HEK293 (cell line): ENCODE results near the gene SLC2A4.

Experiments used
- CTCF ChIA-PET: fragments of 350-600 bp; formaldehyde crosslinking; extraction: SDS; loops from one replicate; lab custom pipeline; 2021; ENCODE audit warnings: antibody characterized with exemption; lab: Yijun Ruan, JAX
- POLR2A ChIA-PET: fragments of 300-600 bp; formaldehyde crosslinking; extraction: SDS; loops from one replicate; lab custom pipeline; 2020; ENCODE audit warnings: antibody characterized with exemption, inconsistent platforms; lab: Yijun Ruan, JAX
- H3K27ac ChIP-seq: fragments of 200-500 bp; sonication (Bioruptor generic); 2 replicates; pipeline ENCODE4 v1.5.1; 2014; ENCODE audit warnings: low read depth, low read length, control low read depth, inconsistent platforms; ENCODE audit errors: extremely low read depth
- H3K36me3 ChIP-seq, 2 experiments: fragments of 200-500 bp in 1 of 2; sonication (Bioruptor generic) in 1 of 2; 1 replicate in 1 of 2; 2 replicates in 1 of 2; pipeline ENCODE4 v1.5.1; 2014 to 2017; ENCODE audit warnings: inconsistent platforms in 2 of 2, low read length in 2 of 2; ENCODE audit not compliant: control insufficient read depth in 2 of 2, insufficient read depth in 1 of 2
- H3K4me1 ChIP-seq: fragments of 200-500 bp; sonication (Bioruptor generic); 2 replicates; pipeline ENCODE4 v1.5.1; 2014; ENCODE audit warnings: mild to moderate bottlenecking, low read length, inconsistent platforms; ENCODE audit not compliant: control insufficient read depth, insufficient read depth
- H3K4me3 ChIP-seq: 2 replicates; pipeline ENCODE4 v1.5.1; 2011; ENCODE audit warnings: low read depth, mild to moderate bottlenecking, control low read depth, low read length, moderate library complexity
- H3K9me3 ChIP-seq: fragments of 200-500 bp; sonication (Bioruptor generic); 2 replicates; pipeline ENCODE4 v1.5.1; 2014; ENCODE audit warnings: low read depth, low read length, inconsistent platforms; ENCODE audit not compliant: control insufficient read depth, insufficient read depth
- GLI4 ChIP-seq: fragments of 450-650 bp; formaldehyde crosslinking; IDR thresholded peaks from 2 replicates; pipeline ENCODE4 v1.5.1; 2016; ENCODE audit warnings: missing biosample characterization, missing genetic modification characterization
- MEIS1 ChIP-seq: sonication (generic); formaldehyde crosslinking; IDR thresholded peaks from 2 replicates; pipeline ENCODE4 v1.8.1; 2022; ENCODE audit warnings: missing genetic modification reagents, mild to moderate bottlenecking, borderline replicate concordance
- OSR2 ChIP-seq: fragments of 450-650 bp; formaldehyde crosslinking; IDR thresholded peaks from 2 replicates; pipeline ENCODE4 v1.5.1; 2016; ENCODE audit warnings: missing biosample characterization, missing genetic modification characterization
- PRDM1 ChIP-seq: fragments of 450-650 bp; formaldehyde crosslinking; IDR thresholded peaks from 2 replicates; pipeline ENCODE4; 2016; ENCODE audit warnings: missing biosample characterization, missing genetic modification characterization
- SCRT1 ChIP-seq: fragments of 450-650 bp; formaldehyde crosslinking; IDR thresholded peaks from 2 replicates; pipeline ENCODE4 v1.5.1; 2016; ENCODE audit warnings: missing biosample characterization, missing genetic modification characterization, borderline replicate concordance
- ZBTB21 ChIP-seq: fragments of 450-650 bp; formaldehyde crosslinking; IDR thresholded peaks from 2 replicates; pipeline ENCODE4 v1.5.1; 2017; ENCODE audit warnings: missing biosample characterization, missing genetic modification characterization
- ZBTB7A ChIP-seq: fragments of 450-650 bp; formaldehyde crosslinking; IDR thresholded peaks from 2 replicates; pipeline ENCODE4 v1.5.1; 2016; ENCODE audit warnings: low read depth, missing biosample characterization, missing genetic modification characterization
- ZFP41 ChIP-seq: fragments of 450-650 bp; formaldehyde crosslinking; IDR thresholded peaks from 2 replicates; pipeline ENCODE4 v1.5.1; 2016; ENCODE audit warnings: missing biosample characterization, missing genetic modification characterization, borderline replicate concordance
- ZNF133 ChIP-seq: fragments of 450-650 bp; formaldehyde crosslinking; IDR thresholded peaks from 2 replicates; pipeline ENCODE4 v1.5.1; 2016; ENCODE audit warnings: missing biosample characterization, missing genetic modification characterization
- ZNF138 ChIP-seq: fragments of 450-650 bp; formaldehyde crosslinking; IDR thresholded peaks from 2 replicates; pipeline ENCODE4 v1.5.1; 2016; ENCODE audit warnings: missing biosample characterization, missing genetic modification characterization, borderline replicate concordance
- ZNF19 ChIP-seq: fragments of 450-650 bp; formaldehyde crosslinking; IDR thresholded peaks from 2 replicates; pipeline ENCODE4; 2016; ENCODE audit warnings: missing biosample characterization, missing genetic modification characterization, low read depth
- ZNF223 ChIP-seq: fragments of 450-650 bp; formaldehyde crosslinking; IDR thresholded peaks from 2 replicates; pipeline ENCODE4 v1.5.1; 2016; ENCODE audit warnings: missing biosample characterization, missing genetic modification characterization
- ZNF248 ChIP-seq: fragments of 450-650 bp; formaldehyde crosslinking; IDR thresholded peaks from 2 replicates; pipeline ENCODE4 v1.5.1; 2017; ENCODE audit warnings: missing biosample characterization, missing genetic modification characterization
- ZNF266 ChIP-seq: fragments of 450-650 bp; formaldehyde crosslinking; IDR thresholded peaks from 2 replicates; pipeline ENCODE4 v1.5.1; 2016; ENCODE audit warnings: missing biosample characterization, missing genetic modification characterization, low read depth
- ZNF311 ChIP-seq: fragments of 450-650 bp; formaldehyde crosslinking; IDR thresholded peaks from 2 replicates; pipeline ENCODE4 v1.5.1; 2017; ENCODE audit warnings: missing biosample characterization, missing genetic modification characterization, borderline replicate concordance
- ZNF324 ChIP-seq: fragments of 450-650 bp; formaldehyde crosslinking; IDR thresholded peaks from 2 replicates; pipeline ENCODE4 v1.5.1; 2016; ENCODE audit warnings: missing biosample characterization, missing genetic modification characterization
- ZNF37A ChIP-seq: fragments of 450-650 bp; IDR thresholded peaks from 2 replicates; pipeline ENCODE4 v1.5.1; 2018; ENCODE audit warnings: missing biosample characterization, missing genetic modification characterization
- ZNF529 ChIP-seq: fragments of 450-650 bp; formaldehyde crosslinking; IDR thresholded peaks from 2 replicates; pipeline ENCODE4 v1.5.1; 2017; ENCODE audit warnings: missing genetic modification characterization, missing biosample characterization; ENCODE audit not compliant: insufficient replicate concordance
- ZNF555 ChIP-seq: fragments of 450-650 bp; formaldehyde crosslinking; conservative IDR thresholded peaks from 2 replicates; pipeline ENCODE4 v1.5.1; 2017; ENCODE audit warnings: missing biosample characterization, mild to moderate bottlenecking, missing genetic modification characterization, inconsistent platforms
- ZNF561 ChIP-seq: fragments of 450-650 bp; IDR thresholded peaks from 2 replicates; pipeline ENCODE4 v1.5.1; 2018; ENCODE audit warnings: missing biosample characterization, missing genetic modification characterization, borderline replicate concordance
- ZNF629 ChIP-seq: fragments of 450-650 bp; formaldehyde crosslinking; IDR thresholded peaks from 2 replicates; pipeline ENCODE4 v1.5.1; 2017; ENCODE audit warnings: missing biosample characterization, missing genetic modification characterization
- ZNF670 ChIP-seq: fragments of 450-650 bp; formaldehyde crosslinking; IDR thresholded peaks from 2 replicates; pipeline ENCODE4 v1.5.1; 2016; ENCODE audit warnings: missing biosample characterization, missing genetic modification characterization, low read depth
- ZNF707 ChIP-seq: fragments of 450-650 bp; formaldehyde crosslinking; IDR thresholded peaks from 2 replicates; pipeline ENCODE4 v1.5.1; 2016; ENCODE audit warnings: missing biosample characterization, missing genetic modification characterization
- ZXDB ChIP-seq: fragments of 450-650 bp; formaldehyde crosslinking; IDR thresholded peaks from 2 replicates; pipeline ENCODE4 v1.5.1; 2016; ENCODE audit warnings: missing biosample characterization, missing genetic modification characterization
- TF ChIP-seq, protein P1 (sequence below): fragments of 450-650 bp; formaldehyde crosslinking; IDR thresholded peaks from 2 replicates; pipeline ENCODE4 v1.5.1; 2016; ENCODE audit warnings: missing biosample characterization, missing genetic modification characterization, borderline replicate concordance
- TF ChIP-seq, protein P2 (sequence below): fragments of 450-650 bp; formaldehyde crosslinking; IDR thresholded peaks from 2 replicates; pipeline ENCODE4 v1.5.1; 2016; ENCODE audit warnings: missing biosample characterization, missing genetic modification characterization
- TF ChIP-seq, protein P3 (sequence below): fragments of 450-650 bp; formaldehyde crosslinking; IDR thresholded peaks from 2 replicates; pipeline ENCODE4 v1.5.1; 2016; ENCODE audit warnings: missing biosample characterization, missing genetic modification characterization
- TF ChIP-seq, protein P4 (sequence below): fragments of 450-650 bp; formaldehyde crosslinking; IDR thresholded peaks from 2 replicates; pipeline ENCODE4 v1.5.1; 2016; ENCODE audit warnings: missing biosample characterization, missing genetic modification characterization
- TF ChIP-seq, protein P5 (sequence below): fragments of 450-650 bp; formaldehyde crosslinking; IDR thresholded peaks from 2 replicates; pipeline ENCODE4; 2016; ENCODE audit warnings: missing biosample characterization, missing genetic modification characterization

SLC2A4 gene

DNA sequence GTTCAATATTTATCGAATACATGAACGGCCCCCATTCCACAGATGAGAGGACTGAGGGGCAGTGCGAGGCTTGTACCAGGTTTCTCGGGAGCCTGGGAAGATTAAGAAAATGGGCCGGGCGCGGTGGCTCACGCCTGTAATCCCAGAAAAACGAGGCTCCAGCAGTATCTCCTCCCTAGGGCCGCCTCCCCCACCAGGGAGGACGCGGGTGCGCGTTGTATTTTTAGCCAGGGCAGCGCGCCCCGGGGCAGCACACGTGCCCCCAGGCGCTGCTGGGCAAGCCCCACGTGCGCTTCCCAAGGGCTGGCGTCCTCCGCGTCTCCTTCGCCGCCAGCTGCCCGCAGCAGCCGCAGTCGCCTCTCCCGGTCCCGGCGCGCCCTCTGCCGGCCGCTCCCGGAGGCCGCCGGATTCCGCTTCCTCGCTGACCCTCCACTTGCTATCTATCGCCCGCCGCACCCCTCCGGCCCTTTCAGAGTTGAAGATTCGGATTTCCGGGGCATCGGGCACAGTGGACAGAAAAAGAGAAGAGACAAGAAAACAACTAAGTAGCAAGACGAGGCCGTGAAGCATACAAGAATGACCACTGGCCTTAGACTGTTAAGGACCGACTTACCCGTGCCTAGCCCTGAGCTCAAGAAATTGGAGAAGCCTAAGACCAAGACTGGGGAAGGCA, 14.8 kb downstream of the SLC2A4 start:
- POLR2A ChIA-PET = interaction anchor here (0.7 to 2.1 kb wide), 9 partner anchors 10 to 250 kb away, joined by 3 to 20 read pairs (median 6); partner anchors contain the start of genes ACADVL, DLG4, GABARAP and NEURL4
- no peaks in the 10 kb centered on the region for H3K9me3 ChIP-seq
- peaks cover 6% of the 10 kb centered on the region; the same call in 1 of the 2 replicates for H3K4me1 ChIP-seq
- H3K36me3 ChIP-seq = no peaks in the 10 kb centered on the region
- CTCF ChIA-PET = interaction anchor here (0.5 to 6.6 kb wide), 49 partner anchors 8 to 1916 kb away, joined by 3 to 160 read pairs (median 4); partner anchors contain the start of genes ACADVL, ACAP1, CHRNB1 and CTDNEP1
- no peak overlapping the region for H3K4me3 ChIP-seq
- H3K27ac ChIP-seq = no peak overlapping the region
- TF ChIP-seq, protein P1, sequence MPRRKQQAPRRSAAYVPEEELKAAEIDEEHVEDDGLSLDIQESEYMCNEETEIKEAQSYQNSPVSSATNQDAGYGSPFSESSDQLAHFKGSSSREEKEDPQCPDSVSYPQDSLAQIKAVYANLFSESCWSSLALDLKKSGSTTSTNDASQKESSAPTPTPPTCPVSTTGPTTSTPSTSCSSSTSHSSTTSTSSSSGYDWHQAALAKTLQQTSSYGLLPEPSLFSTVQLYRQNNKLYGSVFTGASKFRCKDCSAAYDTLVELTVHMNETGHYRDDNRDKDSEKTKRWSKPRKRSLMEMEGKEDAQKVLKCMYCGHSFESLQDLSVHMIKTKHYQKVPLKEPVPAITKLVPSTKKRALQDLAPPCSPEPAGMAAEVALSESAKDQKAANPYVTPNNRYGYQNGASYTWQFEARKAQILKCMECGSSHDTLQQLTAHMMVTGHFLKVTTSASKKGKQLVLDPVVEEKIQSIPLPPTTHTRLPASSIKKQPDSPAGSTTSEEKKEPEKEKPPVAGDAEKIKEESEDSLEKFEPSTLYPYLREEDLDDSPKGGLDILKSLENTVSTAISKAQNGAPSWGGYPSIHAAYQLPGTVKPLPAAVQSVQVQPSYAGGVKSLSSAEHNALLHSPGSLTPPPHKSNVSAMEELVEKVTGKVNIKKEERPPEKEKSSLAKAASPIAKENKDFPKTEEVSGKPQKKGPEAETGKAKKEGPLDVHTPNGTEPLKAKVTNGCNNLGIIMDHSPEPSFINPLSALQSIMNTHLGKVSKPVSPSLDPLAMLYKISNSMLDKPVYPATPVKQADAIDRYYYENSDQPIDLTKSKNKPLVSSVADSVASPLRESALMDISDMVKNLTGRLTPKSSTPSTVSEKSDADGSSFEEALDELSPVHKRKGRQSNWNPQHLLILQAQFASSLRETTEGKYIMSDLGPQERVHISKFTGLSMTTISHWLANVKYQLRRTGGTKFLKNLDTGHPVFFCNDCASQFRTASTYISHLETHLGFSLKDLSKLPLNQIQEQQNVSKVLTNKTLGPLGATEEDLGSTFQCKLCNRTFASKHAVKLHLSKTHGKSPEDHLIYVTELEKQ = peak; percentile 6; the same call in 1 of the 2 replicates
- TF ChIP-seq SCRT1 (no peak), ZNF266 (tag by site-specific recombination) (no peak), ZNF555 (tag by site-specific recombination) (no peak), MEIS1 (CRISPR knock-in tag) (no peak), ZNF37A (no peak), ZNF324 (tag by site-specific recombination) (0 out of 2 replicates have a peak, but pooled peaks have one; percentile 39), ZNF707 (tag by site-specific recombination) (no peak), GLI4 (no peak), ZNF629 (tag by site-specific recombination) (0 out of 2 replicates have a peak, but pooled peaks have one; percentile 51), ZFP41 (tag by site-specific recombination) (no peak), ZNF670 (no peak), ZNF311 (tag by site-specific recombination) (no peak), ZNF248 (tag by site-specific recombination) (no peak), ZNF133 (tag by site-specific recombination) (no peak), PRDM1 (no peak), ZNF223 (no peak), ZNF561 (peak; percentile 88; the same call in 1 of the 2 replicates), ZBTB21 (tag by site-specific recombination) (no peak), ZNF529 (tag by site-specific recombination) (no peak), ZNF138 (tag by site-specific recombination) (no peak), ZXDB (tag by site-specific recombination) (no peak), OSR2 (peak; percentile 24; the same call in 1 of the 2 replicates), ZBTB7A (tag by site-specific recombination) (no peak), ZNF19 (tag by site-specific recombination) (no peak)
- TF ChIP-seq, protein P2, sequence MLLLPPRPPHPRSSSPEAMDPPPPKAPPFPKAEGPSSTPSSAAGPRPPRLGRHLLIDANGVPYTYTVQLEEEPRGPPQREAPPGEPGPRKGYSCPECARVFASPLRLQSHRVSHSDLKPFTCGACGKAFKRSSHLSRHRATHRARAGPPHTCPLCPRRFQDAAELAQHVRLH = no peak
- TF ChIP-seq, protein P3, sequence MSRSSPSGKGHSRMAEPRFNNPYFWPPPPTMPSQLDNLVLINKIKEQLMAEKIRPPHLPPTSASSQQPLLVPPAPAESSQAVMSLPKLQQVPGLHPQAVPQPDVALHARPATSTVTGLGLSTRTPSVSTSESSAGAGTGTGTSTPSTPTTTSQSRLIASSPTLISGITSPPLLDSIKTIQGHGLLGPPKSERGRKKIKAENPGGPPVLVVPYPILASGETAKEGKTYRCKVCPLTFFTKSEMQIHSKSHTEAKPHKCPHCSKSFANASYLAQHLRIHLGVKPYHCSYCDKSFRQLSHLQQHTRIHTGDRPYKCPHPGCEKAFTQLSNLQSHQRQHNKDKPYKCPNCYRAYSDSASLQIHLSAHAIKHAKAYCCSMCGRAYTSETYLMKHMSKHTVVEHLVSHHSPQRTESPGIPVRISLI (tag by site-specific recombination) = no peak
- TF ChIP-seq, protein P4, sequence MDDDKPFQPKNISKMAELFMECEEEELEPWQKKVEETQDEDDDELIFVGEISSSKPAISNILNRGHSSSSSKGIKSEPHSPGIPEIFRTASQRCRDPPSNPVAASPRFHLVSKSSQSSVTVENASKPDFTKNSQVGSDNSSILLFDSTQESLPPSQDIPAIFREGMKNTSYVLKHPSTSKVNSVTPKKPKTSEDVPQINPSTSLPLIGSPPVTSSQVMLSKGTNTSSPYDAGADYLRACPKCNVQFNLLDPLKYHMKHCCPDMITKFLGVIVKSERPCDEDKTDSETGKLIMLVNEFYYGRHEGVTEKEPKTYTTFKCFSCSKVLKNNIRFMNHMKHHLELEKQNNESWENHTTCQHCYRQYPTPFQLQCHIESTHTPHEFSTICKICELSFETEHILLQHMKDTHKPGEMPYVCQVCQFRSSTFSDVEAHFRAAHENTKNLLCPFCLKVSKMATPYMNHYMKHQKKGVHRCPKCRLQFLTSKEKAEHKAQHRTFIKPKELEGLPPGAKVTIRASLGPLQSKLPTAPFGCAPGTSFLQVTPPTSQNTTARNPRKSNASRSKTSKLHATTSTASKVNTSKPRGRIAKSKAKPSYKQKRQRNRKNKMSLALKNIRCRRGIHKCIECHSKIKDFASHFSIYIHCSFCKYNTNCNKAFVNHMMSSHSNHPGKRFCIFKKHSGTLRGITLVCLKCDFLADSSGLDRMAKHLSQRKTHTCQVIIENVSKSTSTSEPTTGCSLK (tag by site-specific recombination) = no peak
- TF ChIP-seq, protein P5, sequence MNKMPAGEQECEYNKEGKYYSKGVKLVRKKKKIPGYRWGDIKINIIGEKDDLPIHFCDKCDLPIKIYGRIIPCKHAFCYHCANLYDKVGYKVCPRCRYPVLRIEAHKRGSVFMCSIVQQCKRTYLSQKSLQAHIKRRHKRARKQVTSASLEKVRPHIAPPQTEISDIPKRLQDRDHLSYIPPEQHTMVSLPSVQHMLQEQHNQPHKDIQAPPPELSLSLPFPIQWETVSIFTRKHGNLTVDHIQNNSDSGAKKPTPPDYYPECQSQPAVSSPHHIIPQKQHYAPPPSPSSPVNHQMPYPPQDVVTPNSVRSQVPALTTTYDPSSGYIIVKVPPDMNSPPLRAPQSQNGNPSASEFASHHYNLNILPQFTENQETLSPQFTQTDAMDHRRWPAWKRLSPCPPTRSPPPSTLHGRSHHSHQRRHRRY (tag by site-specific recombination) = no peak
